Pulmonary artery endothelial cell (primary cell): ENCODE results near the gene POLR2E. TPM values are rescaled to one million over a fixed set of nuclear protein-coding genes. Genes with fewer than 3 reads are reported as not detected.

Experiments used
- DNase-seq: peaks from one replicate; pipeline ENCODE4 v3.0.0-alpha.2; 2011; ENCODE audit warnings: low read depth, low spot score
- total RNA-seq: library from RNA; depleted of rRNA; stranded (reverse); fragments of >200 nt; gene quantifications from 2 replicates; pipeline ENCODE4 v1.2.3, GENCODE V29; 2014

POLR2E gene
- total RNA-seq, 1 donor from 2014 or later: 133 TPM

- no peak for DNase-seq
Observed at GRCh38 chr19:1082165-1082927, 12.8 kb downstream of the POLR2E start.

GRCh38 chr19:1081301-1082164 is 13.6 kb downstream of the POLR2E start:
- DNase-seq: no peak

- DNase-seq: no peak
Observed at GRCh38 chr19:1080360-1081161, 14.6 kb downstream of the POLR2E start.

GRCh38 chr19:1079566-1080111 is 15.5 kb downstream of the POLR2E start:
- DNase-seq: no peak

DNA sequence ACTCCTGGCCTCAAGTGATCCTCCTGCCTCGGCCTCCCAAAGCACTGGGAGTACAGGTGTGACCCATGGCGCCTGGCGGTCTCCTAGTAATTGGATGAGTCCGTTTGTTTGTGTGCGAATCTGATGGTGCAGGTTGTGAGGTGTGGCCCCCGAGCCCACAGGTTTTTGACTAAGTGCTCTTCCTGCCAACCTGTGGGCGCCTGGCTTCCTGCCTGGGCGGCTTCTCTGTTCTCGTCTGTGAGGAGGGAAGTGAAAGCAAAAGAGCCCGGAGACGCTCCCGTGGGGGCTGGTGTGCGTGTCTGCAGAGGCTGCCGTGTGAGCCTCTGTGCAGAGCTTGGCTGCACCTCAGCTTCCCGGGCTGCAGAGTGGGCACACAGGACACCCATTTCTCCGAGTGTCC is 18.2 kb downstream of the POLR2E start:
- no peak for DNase-seq

- DNase-seq: no peak
Observed at GRCh38 chr19:1076046-1076386, 19.2 kb downstream of the POLR2E start.

DNA sequence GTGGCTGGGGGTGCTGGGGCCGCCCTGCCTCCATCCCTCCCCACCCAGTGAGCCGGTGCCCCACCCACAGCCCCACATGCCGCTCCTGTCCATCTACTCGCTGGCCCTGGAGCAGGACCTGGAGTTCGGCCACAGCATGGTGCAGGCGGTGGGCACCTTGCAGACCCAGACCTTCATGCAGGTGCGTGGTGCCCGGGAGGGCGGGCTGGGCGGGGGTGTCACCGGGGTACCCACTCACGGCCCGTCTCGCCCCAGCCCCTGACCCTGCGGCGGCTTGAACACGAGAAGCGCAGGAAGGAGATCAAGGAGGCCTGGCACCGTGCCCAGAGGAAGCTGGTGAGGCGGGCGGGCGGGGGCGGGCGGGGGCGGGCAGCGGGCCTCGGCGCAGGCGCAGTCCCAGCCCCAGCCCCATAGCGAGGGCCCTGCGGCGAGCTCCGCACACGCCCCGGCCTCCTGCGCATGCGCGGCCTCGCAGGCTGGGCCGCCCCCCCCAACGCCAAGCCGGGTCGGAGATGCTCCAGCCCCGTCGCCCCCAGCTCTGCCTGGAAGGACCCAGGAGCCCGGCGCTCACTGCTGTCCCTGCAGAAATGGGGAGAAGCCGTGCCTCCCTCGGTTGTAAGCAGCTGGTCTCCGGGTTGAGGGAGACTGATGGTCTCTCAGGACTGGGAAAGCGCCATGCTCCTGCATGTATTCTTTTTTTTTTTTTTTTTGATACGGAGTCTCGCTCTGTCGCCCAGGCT is 20.5 kb downstream of the POLR2E start:
- DNase-seq: no peak

GRCh38 chr19:1073956-1074517 is 21.1 kb downstream of the POLR2E start:
- DNase-seq: no peak

- DNase-seq: no peak
Observed at GRCh38 chr19:1073063-1073955, 21.9 kb downstream of the POLR2E start.

GRCh38 chr19:1072371-1073015 is 22.7 kb downstream of the POLR2E start:
- DNase-seq: no peak

- no peak for DNase-seq
Observed at GRCh38 chr19:1070931-1071791, 24.0 kb downstream of the POLR2E start.

- no peak for DNase-seq
Observed at GRCh38 chr19:1070576-1070930, 24.6 kb downstream of the POLR2E start.

DNA sequence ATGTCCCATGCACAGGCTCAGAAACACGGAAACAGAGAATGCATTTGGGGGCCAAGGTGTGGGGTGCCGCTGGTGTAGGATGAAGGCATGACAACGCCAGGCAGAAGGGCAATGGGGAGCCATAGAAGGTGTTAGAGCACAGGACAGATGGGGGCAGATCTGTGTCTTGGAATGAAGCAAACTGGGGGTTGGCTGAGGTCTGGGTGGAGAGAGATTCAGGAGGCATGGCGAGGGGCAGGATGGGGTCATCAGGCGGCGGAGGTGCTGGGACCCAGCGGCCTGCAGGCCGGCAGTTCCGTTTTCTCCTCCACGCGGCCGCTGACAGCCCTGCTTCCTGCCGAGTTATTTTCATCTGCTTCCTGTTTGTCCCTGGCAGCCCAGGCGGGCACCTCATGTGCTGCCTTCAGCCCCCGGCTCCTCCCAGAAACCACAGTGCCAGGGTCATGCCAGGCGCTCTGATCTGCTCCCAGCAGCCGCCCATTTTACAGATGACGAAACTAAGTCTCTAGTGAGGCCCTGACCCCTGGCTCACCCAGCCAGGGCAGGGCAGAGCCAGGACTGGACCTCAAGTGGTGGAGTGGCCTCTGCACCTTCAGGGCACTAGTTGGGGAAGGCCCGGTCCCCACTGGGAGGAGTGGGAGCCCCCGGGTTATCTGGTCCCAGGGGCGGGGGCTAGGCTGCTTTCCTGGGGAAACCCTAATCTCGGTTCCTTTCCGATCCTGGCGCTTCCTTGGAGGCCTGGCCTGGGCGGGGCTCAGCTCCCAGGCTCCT is 26.0 kb downstream of the POLR2E start:
- DNase-seq: no peak

DNA sequence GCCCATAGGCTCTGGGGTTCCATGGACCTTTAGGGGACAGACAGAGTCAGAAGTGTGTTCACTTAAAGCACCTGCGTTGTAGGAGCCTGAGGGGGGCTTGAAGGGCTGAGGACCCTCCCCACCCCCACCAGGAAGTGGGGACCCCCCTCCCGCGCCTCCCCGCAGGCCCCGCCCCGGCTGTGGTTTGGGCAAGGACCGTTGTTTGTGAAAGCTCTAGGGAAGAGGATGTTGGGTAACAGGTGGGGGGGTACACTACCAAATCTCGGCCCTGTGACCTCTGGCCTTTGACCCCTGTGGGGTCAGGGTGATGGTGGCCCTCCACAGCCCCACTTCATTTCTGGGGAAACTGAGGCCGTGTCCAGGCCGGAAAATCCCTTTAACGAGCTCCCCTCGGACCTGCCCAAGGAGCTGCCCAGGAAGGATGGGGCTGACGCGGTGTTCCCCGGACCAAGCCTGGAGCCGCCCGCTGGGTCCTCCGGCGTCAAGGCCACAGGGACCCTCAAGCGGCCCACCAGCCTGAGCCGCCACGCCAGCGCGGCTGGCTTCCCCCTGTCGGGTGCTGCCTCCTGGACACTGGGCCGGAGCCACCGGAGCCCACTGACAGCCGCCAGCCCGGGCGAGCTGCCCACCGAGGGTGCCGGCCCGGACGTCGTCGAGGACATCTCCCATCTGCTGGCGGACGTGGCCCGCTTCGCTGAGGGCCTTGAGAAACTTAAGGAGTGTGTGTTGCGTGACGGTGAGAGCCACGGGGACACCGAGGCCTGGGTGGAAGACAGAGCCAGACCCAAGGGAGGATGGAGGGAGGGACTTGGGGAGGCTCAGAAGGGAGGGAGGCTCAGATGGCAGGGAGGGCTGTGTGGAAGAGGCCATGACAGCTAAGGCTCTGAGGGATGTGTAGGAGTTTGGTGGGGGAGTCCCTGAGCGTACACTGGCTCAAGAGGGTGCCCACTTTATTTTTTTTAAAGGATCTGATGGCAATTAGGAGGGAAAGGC is 26.9 kb downstream of the POLR2E start:
- no peak for DNase-seq

DNA sequence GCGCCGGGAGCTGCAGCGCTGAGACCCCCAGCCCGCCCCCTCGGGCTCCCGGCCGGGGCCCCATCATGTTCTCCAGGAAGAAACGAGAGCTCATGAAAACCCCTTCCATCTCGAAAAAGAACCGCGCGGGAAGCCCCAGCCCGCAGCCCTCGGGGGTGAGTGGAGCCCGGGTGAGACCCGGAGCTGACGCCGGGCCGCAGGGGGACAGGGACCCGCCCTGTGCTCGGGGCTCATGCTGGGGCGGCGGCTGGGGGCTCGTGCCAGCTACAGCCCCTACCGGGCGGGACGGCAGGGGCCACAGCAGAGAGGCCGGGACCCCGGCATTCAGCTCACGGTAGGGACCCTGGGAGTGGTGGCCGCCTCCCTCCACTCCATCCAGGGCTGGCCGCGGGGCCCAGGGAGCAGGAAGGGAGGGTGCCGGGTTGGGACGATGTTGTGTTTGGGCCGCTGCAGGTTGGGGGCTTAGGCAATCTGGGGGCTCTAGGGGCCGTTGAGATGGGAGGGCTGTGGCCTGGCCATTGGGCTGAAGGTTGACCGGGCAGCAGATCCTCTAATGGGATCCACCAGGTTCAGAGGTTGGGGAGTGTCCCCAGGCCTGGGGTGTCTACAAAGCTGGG is 27.7 kb downstream of the POLR2E start:
- no peak for DNase-seq
